ENCODE results near the gene CENPA. TPM values are rescaled to one million over a fixed set of nuclear protein-coding genes. Genes with fewer than 3 reads are reported as not detected.

The CENPA gene
- total and polyA plus RNA-seq, 2 of the 13 experiments (the other 11 are each of a cell fraction or from before 2014, with no cell fraction given): 28.5 to 38.5 TPM

DNA sequence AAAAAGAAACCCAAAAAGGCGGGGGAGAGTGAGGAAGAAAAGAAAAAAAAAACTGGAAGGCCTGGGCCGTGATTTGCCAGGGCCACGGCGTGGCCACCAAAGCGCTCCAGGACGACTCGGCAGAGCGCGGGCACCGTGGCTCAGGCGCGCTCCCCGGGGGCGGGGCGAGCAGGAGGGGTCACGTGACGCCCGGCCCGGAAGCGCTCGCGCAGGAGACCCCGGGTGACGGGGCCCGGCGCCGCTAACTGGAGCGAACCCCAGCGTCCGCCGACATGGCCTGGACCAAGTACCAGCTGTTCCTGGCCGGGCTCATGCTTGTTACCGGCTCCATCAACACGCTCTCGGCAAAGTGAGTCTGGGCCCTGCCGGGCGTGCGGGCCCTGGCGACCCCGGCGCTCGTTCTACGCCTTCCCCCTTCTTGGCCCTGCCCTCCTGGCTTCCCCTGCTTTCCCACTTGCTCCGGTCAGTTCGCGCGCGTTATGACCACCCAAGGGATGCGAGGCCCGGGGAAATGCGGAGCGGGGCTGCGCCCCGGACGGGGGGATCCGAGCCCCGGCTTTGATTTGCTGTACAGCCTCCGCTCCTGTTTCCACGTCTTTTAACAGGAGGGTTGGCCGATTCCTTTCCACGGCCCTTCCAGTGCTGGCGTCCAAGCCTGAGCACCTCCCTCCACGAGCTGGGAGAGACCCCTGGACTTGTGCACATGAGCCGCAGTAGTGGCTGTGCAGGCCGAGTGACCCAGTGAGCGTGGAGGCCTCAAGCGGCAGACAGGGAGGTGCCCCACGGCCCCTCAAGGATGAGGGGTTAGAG is 21.6 kb upstream of the CENPA start, which contains the start of gene SLC35F6 (continued):
- TF ChIP-seq, protein P1, sequence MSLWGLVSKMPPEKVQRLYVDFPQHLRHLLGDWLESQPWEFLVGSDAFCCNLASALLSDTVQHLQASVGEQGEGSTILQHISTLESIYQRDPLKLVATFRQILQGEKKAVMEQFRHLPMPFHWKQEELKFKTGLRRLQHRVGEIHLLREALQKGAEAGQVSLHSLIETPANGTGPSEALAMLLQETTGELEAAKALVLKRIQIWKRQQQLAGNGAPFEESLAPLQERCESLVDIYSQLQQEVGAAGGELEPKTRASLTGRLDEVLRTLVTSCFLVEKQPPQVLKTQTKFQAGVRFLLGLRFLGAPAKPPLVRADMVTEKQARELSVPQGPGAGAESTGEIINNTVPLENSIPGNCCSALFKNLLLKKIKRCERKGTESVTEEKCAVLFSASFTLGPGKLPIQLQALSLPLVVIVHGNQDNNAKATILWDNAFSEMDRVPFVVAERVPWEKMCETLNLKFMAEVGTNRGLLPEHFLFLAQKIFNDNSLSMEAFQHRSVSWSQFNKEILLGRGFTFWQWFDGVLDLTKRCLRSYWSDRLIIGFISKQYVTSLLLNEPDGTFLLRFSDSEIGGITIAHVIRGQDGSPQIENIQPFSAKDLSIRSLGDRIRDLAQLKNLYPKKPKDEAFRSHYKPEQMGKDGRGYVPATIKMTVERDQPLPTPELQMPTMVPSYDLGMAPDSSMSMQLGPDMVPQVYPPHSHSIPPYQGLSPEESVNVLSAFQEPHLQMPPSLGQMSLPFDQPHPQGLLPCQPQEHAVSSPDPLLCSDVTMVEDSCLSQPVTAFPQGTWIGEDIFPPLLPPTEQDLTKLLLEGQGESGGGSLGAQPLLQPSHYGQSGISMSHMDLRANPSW (CRISPR knock-in tag; IDR thresholded peaks at IDR 0.05; ENCODE audit: borderline replicate concordance): no peak
- no peak for TF ChIP-seq HCFC1 (IDR thresholded peaks at IDR 0.05; ENCODE audit: low read depth, low read length)
- TF ChIP-seq, protein P2, sequence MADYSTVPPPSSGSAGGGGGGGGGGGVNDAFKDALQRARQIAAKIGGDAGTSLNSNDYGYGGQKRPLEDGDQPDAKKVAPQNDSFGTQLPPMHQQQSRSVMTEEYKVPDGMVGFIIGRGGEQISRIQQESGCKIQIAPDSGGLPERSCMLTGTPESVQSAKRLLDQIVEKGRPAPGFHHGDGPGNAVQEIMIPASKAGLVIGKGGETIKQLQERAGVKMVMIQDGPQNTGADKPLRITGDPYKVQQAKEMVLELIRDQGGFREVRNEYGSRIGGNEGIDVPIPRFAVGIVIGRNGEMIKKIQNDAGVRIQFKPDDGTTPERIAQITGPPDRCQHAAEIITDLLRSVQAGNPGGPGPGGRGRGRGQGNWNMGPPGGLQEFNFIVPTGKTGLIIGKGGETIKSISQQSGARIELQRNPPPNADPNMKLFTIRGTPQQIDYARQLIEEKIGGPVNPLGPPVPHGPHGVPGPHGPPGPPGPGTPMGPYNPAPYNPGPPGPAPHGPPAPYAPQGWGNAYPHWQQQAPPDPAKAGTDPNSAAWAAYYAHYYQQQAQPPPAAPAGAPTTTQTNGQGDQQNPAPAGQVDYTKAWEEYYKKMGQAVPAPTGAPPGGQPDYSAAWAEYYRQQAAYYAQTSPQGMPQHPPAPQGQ (CRISPR knock-in tag; IDR thresholded peaks at IDR 0.05; ENCODE audit: borderline replicate concordance): 0 out of 2 replicates have a peak, but pooled peaks have one; percentile 90
- TF ChIP-seq BRCA1 (CRISPR knock-in tag; IDR thresholded peaks at IDR 0.05): no peak
- TF ChIP-seq ARNT (IDR thresholded peaks at IDR 0.05): no peak
- TF ChIP-seq ZNF446 (CRISPR knock-in tag; IDR thresholded peaks at IDR 0.05): 0 out of 2 replicates have a peak, but pooled peaks have one; percentile 12
- TF ChIP-seq NCOR1 (IDR thresholded peaks at IDR 0.05; ENCODE audit: borderline replicate concordance, low read length): no peak
- TF ChIP-seq ZFP90 (CRISPR knock-in tag; IDR thresholded peaks at IDR 0.05; ENCODE audit: borderline replicate concordance): peak; percentile 66
- TF ChIP-seq ZNF207 (IDR thresholded peaks at IDR 0.05; ENCODE audit: borderline replicate concordance): no peak
- no peak for TF ChIP-seq ZNF432 (CRISPR knock-in tag; IDR thresholded peaks at IDR 0.05; ENCODE audit: borderline replicate concordance)
- peak; percentile 75 for TF ChIP-seq ZNF205 (CRISPR knock-in tag; IDR thresholded peaks at IDR 0.05)
- TF ChIP-seq, protein P3, sequence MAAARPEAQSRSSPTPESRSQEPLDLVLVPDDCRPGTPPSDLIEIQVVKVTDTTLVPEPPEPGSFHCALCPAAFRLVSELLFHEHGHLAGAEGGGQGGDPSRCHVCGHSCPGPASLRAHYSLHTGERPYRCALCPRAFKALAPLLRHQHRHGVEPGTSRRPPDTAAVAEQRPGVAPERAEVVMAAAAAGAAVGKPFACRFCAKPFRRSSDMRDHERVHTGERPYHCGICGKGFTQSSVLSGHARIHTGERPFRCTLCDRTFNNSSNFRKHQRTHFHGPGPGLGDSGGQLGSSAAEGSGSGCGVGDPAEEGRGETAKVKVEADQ (CRISPR knock-in tag; IDR thresholded peaks at IDR 0.05; ENCODE audit: borderline replicate concordance): peak; percentile 88; the same call in 1 of the 2 replicates
- TF ChIP-seq STAG1 (CRISPR knock-in tag; IDR thresholded peaks at IDR 0.05): no peak
- peak; percentile 77 to 88; a peak in 3 of 4 replicates for TF ChIP-seq POLR2A (IDR thresholded peaks at IDR 0.05; ENCODE audit: insufficient read depth in 1 of 2, low read depth in 2 of 2, low read length in 2 of 2)
- no peak for TF ChIP-seq ZNF841 (CRISPR knock-in tag; IDR thresholded peaks at IDR 0.05; ENCODE audit: borderline replicate concordance)
- peak; percentile 63; the same call in 1 of the 2 replicates for TF ChIP-seq SP140L (CRISPR knock-in tag; IDR thresholded peaks at IDR 0.05; ENCODE audit: borderline replicate concordance)
- TF ChIP-seq ATF7-NPFF (CRISPR knock-in tag; IDR thresholded peaks at IDR 0.05; ENCODE audit: low read depth): peak; percentile 83
- TF ChIP-seq HOXD1 (CRISPR knock-in tag; IDR thresholded peaks at IDR 0.05): peak; percentile 71; the same call in 1 of the 2 replicates
- no peak for TF ChIP-seq TRIM24 (CRISPR knock-in tag; IDR thresholded peaks at IDR 0.05)
- TF ChIP-seq ZNF326 (CRISPR knock-in tag; IDR thresholded peaks at IDR 0.05; ENCODE audit: borderline replicate concordance): no peak
- TF ChIP-seq, protein P4, sequence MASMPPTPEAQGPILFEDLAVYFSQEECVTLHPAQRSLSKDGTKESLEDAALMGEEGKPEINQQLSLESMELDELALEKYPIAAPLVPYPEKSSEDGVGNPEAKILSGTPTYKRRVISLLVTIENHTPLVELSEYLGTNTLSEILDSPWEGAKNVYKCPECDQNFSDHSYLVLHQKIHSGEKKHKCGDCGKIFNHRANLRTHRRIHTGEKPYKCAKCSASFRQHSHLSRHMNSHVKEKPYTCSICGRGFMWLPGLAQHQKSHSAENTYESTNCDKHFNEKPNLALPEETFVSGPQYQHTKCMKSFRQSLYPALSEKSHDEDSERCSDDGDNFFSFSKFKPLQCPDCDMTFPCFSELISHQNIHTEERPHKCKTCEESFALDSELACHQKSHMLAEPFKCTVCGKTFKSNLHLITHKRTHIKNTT (CRISPR knock-in tag; IDR thresholded peaks at IDR 0.05): no peak
- no peak for TF ChIP-seq PHB2 (IDR thresholded peaks at IDR 0.05; ENCODE audit: partially characterized antibody)
- TF ChIP-seq ZNF790 (CRISPR knock-in tag; IDR thresholded peaks at IDR 0.05; ENCODE audit: borderline replicate concordance): peak; percentile 77; the same call in 1 of the 2 replicates
- TF ChIP-seq ZFX (CRISPR knock-in tag; IDR thresholded peaks at IDR 0.05; ENCODE audit: low read depth): peak; percentile 95

Data from HepG2 (cell line).